NCI-H510A (cell line): ENCODE measurements around the gene APBA1.

Experiments used
- DNase-seq: peaks from one replicate; lab custom pipeline; 2025; lab: John Stamatoyannopoulos, UW

APBA1 gene

GRCh38 chr9:69671879-69672595, at the start of gene APBA1:
APBA1 (minus strand) TSS chr9:69672371.
- peak; percentile 27 for DNase-seq

GRCh38 chr9:69719983-69720382, 47.8 kb upstream of the APBA1 start:
- no peak for DNase-seq

- DNase-seq, result no peak
Measured at GRCh38 chr9:69719367-69719766, 47.2 kb upstream of the APBA1 start.

DNA sequence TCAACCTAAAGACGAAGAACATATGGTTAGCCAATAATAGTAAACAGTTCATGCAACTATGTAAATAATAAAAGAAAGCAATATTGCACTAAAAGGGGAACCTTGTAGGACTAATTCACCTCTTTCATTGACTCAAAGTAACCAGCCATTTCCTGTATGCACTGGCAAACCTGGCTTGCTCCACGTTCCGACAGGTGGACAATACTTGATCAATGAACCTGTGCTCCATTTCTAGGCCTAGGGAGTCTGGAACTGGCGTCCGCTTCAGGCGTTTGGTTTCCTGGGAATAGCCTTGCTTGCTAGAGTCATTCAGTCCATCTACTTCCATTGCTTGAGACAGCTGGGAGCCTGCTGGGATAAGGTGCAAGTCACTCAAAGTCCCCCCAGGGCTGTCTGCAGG, 46.0 kb upstream of the APBA1 start:
- no peak for DNase-seq

- no peak for DNase-seq
Measured at GRCh38 chr9:69715825-69716224, 43.7 kb upstream of the APBA1 start.

GRCh38 chr9:69715096-69715495, 42.9 kb upstream of the APBA1 start:
- no peak for DNase-seq

GRCh38 chr9:69697475-69697874, 25.3 kb upstream of the APBA1 start:
- DNase-seq, result no peak

DNA sequence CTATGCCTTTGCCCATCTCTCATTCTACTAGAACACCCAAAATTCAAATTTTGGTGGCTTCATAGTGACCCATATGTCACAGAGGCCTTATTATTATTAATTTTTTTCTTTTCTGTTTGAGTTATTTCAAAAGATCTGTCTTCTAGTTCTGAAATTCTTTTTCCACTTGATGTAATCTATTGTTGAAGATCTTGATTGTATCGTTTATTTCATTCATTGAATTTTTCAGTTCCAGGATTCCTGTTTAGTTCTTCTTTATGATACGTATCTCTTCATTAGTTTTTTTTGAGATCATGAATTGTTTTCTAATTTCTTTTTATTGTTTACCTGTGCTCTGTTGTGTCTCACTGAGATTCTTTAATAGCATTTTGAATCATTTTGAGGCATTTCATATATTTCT, 24.6 kb upstream of the APBA1 start:
- DNase-seq, result no peak

GRCh38 chr9:69689991-69690538, 17.9 kb upstream of the APBA1 start:
- DNase-seq, result no peak

GRCh38 chr9:69683927-69684326, 11.8 kb upstream of the APBA1 start:
- DNase-seq, result no peak

GRCh38 chr9:69678843-69679538, 6.8 kb upstream of the APBA1 start:
- no peak for DNase-seq

GRCh38 chr9:69677931-69678330, 5.8 kb upstream of the APBA1 start:
- DNase-seq, result no peak

- DNase-seq, result no peak
Measured at GRCh38 chr9:69675563-69675962, 3.4 kb upstream of the APBA1 start.

DNA sequence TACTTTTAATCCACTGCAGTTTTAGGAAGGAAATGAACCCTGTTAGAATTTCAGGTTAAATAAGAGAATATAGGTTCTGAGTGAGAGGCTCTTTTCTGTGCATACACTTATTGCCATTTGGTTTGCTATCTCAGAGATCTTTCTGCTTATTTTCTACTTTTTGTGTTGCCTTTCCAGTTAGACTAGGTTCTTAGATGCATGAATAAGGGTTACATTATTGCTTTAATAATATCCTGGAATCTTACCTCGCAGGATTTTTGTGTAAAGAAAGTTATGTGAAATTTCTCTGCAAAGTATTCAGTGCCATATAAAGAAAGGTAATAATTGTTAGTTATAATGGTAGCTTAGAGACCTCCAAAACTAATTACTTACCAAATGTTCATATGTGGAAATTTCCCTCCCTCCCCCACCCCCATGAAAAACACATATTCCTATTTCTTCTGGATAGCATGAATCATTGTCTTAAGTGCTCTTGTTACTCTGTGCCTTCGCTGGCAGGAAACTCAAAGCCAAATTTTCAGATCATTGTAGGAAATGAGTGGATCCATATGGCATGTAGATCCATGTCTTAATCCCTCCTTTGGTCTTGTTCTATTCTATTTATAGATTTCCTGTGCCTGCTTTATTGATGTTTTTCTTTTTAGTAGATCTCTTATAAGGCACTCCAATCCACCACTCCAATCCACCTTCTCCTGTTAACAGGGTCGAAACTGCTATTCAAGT, 2.7 kb upstream of the APBA1 start:
- peak; percentile 24 for DNase-seq

DNA sequence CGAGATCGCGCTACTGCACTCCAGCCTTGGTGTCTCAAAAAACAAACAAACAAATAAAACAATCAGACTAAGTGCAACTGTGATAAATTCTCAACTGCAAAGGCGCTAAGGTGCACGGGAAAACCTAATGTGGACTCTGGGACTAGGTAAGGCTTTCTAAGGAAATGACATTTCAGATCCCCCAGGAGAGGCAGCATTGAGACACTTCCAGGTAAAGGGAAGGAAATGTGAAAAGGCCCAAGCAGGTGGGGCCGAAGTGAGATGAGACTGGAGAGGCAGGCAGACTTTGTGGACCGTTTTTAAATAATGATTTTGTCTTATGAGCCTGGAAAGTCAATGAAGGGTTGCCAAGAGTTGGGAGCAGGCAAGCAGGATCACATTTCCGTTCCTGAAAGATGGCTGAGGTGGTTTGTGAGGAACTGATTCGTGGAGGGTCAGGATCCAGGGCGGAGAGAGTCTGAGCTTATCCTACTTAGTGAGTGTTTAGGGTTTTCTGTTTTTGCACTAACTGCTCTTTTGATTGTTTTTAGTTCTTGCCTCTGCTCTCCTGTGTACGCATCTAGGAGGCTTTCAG, 2.0 kb upstream of the APBA1 start:
- DNase-seq, result no peak

DNA sequence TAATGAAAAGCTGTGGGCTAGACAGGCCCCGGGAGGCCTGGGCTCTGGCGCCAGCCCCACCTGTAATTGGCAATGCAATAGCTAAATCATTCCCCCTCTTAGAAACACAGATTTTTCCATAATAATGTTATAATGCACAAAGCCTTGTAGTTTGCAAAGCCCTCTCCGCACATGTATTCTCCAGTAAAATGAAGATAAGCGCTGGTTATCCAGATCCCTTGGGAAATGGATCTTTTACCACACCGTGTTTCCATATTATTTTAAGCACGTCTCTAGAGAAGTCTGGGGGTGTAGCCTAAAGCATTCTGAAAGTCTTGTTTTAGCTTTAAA, 1.1 kb upstream of the APBA1 start:
- DNase-seq, result no peak

- peak; percentile 77 for DNase-seq
Measured at GRCh38 chr9:69672596-69673310, 582 bp upstream of the APBA1 start.

- no peak for DNase-seq
Measured at GRCh38 chr9:69671311-69671878, 776 bp downstream of the APBA1 start.

DNA sequence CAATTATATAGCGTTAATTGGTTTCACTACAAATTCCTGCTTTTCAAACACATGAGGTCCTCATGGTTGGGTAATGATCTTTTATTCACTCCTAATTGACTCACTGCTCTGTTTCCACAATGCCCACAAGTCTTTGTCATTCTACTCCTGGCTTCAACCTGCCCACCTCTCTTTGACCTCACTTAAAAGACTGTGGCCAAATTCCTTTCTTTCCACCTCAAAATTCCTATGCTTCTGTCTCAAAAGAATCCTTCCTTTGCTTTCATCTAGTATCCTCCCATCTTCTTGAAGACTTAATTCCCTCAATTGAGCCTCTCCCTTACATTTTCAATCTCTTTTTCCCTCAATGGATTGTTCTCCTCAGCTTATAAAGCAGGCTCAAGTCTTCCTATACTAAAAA, 4.9 kb downstream of the APBA1 start:
- no peak for DNase-seq

DNA sequence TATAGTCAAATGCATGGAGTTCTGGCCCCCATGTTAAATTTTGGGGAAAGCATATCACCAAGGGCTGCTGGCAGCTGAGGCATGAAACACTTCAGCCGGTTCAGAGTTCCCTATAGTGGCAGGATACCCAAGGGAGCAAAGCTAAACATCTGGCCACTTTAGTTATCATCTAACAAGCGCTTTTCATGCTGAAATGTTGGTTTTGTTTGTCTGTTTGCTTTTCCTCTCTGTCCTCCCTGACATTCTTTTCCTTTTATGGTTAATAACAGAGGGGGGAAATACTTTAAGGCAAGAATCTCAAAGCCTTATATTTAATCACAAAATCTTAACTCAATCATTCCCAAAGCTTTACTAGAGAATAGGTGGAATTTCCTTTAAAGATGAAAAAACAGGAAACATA, 11.9 kb downstream of the APBA1 start:
- no peak for DNase-seq

DNA sequence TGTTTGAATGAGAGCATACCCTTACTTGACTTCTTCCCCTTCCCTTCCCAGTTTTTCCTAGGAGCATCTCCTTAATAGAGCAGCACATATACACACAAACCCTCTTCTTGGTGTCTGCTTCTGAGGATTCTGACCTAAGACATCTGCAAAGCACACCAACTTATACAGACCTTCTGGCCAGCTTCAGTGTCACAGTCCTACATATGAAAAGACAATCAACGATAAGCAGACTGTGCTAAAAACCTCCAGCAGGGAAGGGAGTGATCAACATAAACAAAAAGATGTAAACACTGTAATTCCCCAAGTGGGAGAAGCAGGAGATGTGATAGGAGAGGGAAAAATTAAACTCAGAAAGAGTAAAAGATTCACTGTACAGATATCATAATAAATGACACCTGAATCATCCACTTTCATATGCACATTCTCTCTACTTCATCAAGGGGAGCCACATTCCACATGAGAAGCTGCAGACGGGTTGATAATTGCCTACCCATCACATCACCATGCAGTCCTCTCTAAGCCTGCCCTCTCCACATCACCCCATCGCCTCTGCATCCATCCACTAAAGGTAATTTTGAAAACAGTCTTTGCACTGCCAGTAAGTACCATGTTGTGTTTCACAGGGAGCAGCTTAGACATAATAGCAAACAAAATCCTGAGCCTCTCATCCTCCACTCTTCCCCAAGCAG, 13.0 kb downstream of the APBA1 start:
- DNase-seq, result no peak
